UCSD-AML1 (cell line): ENCODE measurements around the gene IL16.
"Not testable (repeated sequence)": the region's sequence is repeated elsewhere in the genome, so short reads cannot be mapped to it uniquely, and the experiment has no call there.

ENCODE experiments used
- DNase-seq: peaks from one replicate; lab custom pipeline; 2025; ENCODE audit not compliant: unreplicated experiment; lab: John Stamatoyannopoulos, UW

IL16 gene

GRCh38 chr15:81309647-81310450 lies 113.2 kb downstream of the IL16 start:
- no peak for DNase-seq

- no peak for DNase-seq
These were observed 113.8 kb downstream of the IL16 start for GRCh38 chr15:81310480-81310879.

DNA sequence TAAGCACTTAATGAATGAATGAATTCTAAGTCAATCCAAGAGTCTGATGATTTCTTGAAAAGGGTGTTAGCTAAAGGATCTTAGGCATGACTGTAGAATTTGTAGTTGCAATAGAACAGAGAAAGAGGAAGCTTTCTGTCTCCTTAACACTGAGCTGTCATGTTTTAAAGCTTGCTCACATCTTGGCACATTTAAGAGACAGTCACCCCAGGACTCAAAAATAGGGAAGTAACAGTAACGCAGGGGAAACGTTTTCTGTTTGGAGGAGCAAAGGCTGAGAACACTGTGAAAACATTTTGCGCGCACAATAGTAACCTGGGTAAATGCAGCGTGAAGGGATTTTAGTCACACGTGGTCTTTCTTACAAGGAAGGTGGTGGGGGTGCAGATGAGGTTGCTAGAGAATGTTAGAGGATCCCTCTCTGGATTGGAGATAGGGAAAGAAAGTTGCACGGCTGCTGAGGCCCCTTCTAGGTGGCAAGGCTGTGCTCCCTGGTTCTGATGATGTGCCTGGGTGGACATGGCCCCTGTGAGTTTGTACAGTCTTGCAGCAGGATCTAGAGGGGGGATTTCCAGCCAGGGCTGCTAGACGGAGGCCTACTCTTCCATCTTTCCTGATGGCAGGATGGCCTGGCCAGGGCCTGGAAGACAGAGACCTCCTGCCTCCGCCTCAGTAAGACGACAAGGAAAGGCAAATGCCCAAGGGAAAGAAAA lies 115.2 kb downstream of the IL16 start:
- no peak for DNase-seq

DNA sequence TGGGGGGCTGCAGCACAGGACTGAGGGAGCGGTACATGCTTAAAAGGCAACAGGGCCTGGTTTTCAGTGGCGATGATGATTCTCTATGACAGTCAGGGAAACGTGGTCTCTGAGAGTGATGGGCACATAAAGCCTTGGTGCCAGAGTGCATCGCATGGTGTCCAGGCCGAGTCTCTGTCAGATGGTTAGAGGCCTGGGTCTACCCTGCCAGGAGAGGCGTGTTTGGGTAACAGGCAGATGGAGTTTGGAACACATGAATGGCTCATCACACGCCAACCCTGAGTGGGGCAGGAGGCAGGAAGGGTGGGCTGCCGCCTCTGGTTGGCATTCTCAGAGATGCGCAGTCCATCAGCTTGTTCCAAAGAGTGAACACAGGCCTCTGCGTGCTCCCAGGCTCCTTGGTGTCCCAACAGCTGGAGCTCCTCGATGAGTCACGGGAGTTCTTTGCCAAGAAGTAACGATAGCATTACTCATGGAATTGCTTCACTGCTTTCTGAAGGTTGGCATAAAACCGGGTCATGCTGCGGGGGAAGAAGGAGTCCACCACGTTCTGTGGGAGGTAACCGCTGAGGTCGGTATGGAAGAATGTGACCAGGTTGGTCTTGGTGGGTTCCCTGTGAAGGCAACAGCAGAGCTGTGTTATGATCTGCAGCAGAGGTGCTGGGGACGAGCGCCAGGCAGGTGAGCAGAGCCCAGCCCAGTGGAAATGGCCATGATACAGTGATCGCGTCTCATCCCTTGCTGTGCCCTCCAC lies 116.3 kb downstream of the IL16 start:
- no peak for DNase-seq

DNA sequence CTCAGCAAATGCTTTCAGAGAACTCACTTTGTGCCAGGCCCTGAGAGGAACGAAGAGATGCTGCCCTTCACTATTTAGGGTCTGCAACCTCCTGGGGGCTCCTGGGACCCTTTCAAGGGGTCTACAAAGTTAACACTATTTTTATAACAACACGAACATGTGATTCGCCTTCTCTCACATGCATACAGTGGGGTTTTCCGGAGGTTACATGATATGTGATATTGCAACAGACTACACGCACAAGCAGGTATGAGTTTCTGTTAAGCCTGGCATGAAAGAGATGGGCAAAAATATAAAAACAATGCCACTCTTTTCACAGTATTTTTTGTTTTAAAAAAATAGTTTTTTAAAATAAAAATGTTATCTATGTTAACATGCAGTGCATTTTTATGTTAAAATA lies 117.0 kb downstream of the IL16 start:
- DNase-seq, result no peak

DNA sequence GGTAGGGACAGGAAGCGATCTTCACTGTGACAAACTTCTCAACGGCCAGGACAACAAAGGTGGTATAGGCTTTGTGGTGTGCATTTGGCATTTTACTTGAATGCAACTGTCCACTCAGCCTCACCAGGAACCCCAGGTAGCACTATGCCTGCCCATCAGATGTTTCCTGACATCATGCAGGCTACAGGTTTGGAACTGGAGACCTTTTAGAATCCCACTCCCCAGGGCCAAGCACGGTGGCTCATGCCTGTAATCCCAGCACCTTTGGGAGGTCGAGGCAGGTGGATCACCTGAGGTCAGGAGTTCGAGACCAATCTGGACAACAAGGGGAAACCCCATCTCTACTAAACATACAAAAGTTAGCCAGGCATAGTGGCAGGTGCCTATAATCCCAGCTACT lies 117.7 kb downstream of the IL16 start:
- DNase-seq, result no peak

GRCh38 chr15:81315452-81316175 lies 118.9 kb downstream of the IL16 start:
- no peak for DNase-seq

DNA sequence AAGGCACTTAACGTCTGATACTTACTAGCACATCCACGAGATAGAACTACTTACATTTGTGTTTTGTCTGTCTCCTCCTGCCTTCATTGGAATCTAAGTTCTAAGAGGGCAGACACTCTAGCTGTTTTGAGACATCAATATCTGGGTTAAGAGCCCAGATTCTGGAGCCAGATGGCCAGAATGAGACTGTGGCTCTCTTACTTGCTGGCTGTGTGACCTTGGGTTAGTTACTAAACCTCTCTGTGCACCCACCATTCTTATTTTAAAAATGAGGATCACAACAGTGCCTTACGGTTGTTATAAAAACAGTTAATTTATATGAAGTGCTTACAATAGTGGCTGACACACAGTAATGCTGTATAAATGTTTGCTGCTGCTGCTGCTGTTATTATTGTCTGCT lies 119.6 kb downstream of the IL16 start:
- no peak for DNase-seq

- no peak for DNase-seq
These were observed 121.0 kb downstream of the IL16 start for GRCh38 chr15:81317642-81318017.

DNA sequence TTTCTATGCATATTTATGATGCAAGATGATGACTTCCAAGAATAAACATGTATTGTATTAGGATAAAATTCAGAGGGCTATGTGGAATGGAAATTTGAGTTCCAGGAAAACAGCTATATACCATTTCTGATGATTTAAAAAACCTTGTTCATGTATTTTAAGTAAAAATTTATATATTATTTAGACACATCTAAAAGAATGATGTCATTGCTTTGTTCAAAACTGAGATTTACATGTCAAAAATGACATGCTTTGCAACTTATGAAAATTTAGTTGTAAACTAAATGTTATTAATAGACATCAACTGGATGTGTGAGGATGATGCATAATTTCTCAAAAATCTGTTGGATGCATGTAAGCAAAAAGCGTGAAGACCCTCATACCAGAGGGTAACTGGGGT lies 125.0 kb downstream of the IL16 start:
- DNase-seq, result no peak

GRCh38 chr15:81322676-81323253 lies 126.1 kb downstream of the IL16 start:
- no peak for DNase-seq

- no peak for DNase-seq
These were observed 126.9 kb downstream of the IL16 start for GRCh38 chr15:81323559-81323943.

GRCh38 chr15:81323944-81324881 lies 127.5 kb downstream of the IL16 start, which contains the start of gene STARD5:
Gene STARD5 (minus strand): TSS chr15:81324141. CDS start chr15:81324099, 42 bp downstream.
- DNase-seq, result peak; percentile 98

DNA sequence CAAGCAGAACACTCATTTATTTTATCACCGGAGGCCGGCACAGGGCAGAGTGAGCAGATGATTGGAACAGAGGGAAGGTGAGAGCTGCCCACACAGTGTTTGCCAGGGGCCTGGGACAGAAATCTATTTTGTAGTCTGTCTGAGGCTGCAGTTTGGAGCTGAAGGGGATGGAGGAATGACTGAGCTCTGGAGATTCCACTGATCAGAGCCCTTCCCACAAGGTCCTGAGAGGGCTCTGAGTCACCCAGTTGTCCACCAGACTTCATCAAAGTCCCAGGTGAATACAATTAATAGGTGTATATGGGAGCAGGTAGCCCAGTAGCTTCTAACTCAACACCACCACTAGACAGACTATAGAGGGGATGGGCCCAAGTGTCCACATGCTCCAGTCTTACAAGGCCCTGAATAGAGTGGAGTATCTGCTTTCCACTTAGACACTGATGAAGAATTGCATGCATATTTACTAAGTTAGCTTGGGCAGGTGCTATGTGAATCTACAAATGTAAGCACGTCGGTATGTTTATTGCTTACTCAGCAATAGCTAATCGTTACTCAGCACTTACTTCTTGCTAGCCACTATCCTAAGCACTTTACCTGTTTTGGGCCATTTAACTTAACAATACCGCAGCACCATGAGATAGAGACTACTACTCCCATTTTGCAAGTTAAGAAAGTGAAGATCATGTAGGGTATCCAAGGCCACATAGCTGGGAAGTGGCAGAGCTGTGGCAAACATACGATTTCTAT lies 130.0 kb downstream of the IL16 start:
- no peak for DNase-seq

- DNase-seq, result no peak
These were observed 130.8 kb downstream of the IL16 start for GRCh38 chr15:81327516-81327915.

GRCh38 chr15:81329446-81329845 lies 132.8 kb downstream of the IL16 start:
- DNase-seq, result no peak

GRCh38 chr15:81330366-81331090 lies 133.8 kb downstream of the IL16 start:
- no peak for DNase-seq

DNA sequence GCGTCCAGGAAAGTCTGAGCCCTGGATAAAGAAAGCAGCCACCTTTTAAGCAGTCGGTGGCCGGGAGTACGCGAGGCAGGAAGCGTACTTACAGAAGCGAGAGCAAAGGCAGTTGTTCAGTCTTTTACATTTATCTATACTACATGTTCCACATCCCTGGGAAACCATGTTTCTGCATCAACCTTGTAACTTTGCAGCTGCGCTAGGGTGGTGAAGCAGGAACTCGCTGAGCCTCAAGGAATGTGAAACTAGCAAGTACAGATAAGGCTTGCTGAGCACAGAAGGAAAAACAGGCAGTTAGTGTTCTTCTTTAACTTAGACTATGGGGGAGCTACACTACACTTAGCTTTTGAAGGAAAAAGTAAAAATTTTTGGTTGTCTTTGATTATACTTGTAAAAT lies 134.5 kb downstream of the IL16 start:
- not testable (repeated sequence) for DNase-seq
